GM12878 (cell line): Measurements from ENCODE around the gene RAP1B.

Experiments
- CHD4 ChIP-seq: fragments of 200-600 bp; sonication (generic); IDR thresholded peaks from 2 replicates; pipeline ENCODE4 v1.6.1; 2016; ENCODE audit warnings: mild to moderate bottlenecking
- TF ChIP-seq, protein P1 (sequence below), 3 experiments: IDR thresholded peaks in 2 of 3; conservative IDR thresholded peaks in 1 of 3; 2 replicates each; pipeline ENCODE4 v1.5.1; 2011; ENCODE audit warnings: low read depth in 3 of 3, low read length in 3 of 3, mild to moderate bottlenecking in 3 of 3, control low read depth in 2 of 3, moderate library complexity in 2 of 3, inconsistent platforms in 1 of 3, mixed read lengths in 1 of 3; ENCODE audit not compliant: control insufficient read depth in 2 of 3, insufficient read depth in 1 of 3; ENCODE audit errors: extremely low read depth in 1 of 3
- TF ChIP-seq, protein P2 (sequence below): IDR thresholded peaks from 2 replicates; pipeline ENCODE4 v1.6.1; 2011; ENCODE audit warnings: low read depth, mild to moderate bottlenecking, low read length, moderate library complexity, borderline replicate concordance; ENCODE audit errors: extremely low read depth
- TF ChIP-seq, protein P3 (sequence below): fragments of 150-350 bp; IDR thresholded peaks from 2 replicates; pipeline ENCODE4 v1.6.1; 2016; ENCODE audit warnings: low read depth, low read length

DNA sequence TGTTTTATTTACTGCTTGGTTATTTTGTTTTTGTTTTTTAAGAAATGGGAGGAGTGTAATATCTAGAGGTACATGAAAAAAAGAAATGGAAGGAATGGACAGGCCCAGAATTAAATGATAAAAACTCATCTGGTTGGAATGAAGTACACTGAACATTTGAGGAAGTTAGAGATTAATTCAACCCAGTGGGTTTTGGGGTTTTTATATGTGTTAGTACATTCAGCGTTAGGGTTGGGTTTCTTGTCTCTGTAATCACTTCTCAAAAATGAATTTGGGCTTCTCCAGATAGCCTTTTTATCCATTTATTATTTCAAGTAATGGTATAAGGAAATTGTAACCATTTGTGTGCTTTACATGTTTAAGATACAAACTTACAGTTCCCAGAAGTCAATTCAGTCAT, 56.6 kb downstream of the RAP1B start:
- TF ChIP-seq, protein P1, sequence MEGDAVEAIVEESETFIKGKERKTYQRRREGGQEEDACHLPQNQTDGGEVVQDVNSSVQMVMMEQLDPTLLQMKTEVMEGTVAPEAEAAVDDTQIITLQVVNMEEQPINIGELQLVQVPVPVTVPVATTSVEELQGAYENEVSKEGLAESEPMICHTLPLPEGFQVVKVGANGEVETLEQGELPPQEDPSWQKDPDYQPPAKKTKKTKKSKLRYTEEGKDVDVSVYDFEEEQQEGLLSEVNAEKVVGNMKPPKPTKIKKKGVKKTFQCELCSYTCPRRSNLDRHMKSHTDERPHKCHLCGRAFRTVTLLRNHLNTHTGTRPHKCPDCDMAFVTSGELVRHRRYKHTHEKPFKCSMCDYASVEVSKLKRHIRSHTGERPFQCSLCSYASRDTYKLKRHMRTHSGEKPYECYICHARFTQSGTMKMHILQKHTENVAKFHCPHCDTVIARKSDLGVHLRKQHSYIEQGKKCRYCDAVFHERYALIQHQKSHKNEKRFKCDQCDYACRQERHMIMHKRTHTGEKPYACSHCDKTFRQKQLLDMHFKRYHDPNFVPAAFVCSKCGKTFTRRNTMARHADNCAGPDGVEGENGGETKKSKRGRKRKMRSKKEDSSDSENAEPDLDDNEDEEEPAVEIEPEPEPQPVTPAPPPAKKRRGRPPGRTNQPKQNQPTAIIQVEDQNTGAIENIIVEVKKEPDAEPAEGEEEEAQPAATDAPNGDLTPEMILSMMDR (IDR thresholded peaks at IDR 0.05 in 2 of 3, conservative IDR thresholded peaks at IDR 0.05 in 1 of 3; ENCODE audit: control insufficient read depth in 2 of 3, extremely low read depth in 1 of 3, insufficient read depth in 1 of 3, low read depth in 3 of 3, low read length in 3 of 3), result no peak
- TF ChIP-seq, protein P2, sequence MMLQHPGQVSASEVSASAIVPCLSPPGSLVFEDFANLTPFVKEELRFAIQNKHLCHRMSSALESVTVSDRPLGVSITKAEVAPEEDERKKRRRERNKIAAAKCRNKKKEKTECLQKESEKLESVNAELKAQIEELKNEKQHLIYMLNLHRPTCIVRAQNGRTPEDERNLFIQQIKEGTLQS, result no peak
- TF ChIP-seq CHD4, result no peak
- TF ChIP-seq, protein P3, sequence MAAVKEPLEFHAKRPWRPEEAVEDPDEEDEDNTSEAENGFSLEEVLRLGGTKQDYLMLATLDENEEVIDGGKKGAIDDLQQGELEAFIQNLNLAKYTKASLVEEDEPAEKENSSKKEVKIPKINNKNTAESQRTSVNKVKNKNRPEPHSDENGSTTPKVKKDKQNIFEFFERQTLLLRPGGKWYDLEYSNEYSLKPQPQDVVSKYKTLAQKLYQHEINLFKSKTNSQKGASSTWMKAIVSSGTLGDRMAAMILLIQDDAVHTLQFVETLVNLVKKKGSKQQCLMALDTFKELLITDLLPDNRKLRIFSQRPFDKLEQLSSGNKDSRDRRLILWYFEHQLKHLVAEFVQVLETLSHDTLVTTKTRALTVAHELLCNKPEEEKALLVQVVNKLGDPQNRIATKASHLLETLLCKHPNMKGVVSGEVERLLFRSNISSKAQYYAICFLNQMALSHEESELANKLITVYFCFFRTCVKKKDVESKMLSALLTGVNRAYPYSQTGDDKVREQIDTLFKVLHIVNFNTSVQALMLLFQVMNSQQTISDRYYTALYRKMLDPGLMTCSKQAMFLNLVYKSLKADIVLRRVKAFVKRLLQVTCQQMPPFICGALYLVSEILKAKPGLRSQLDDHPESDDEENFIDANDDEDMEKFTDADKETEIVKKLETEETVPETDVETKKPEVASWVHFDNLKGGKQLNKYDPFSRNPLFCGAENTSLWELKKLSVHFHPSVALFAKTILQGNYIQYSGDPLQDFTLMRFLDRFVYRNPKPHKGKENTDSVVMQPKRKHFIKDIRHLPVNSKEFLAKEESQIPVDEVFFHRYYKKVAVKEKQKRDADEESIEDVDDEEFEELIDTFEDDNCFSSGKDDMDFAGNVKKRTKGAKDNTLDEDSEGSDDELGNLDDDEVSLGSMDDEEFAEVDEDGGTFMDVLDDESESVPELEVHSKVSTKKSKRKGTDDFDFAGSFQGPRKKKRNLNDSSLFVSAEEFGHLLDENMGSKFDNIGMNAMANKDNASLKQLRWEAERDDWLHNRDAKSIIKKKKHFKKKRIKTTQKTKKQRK, result no peak
